ENCODE results near the gene TPST2. TPM values are rescaled to one million over a fixed set of nuclear protein-coding genes. Genes with fewer than 3 reads are reported as not detected.

Gene TPST2
- total and polyA plus RNA-seq, 9 of the 15 experiments (the other 6 are each of a cell fraction or from before 2014, with no cell fraction given), result 14.2 to 123 (median 60.1) TPM

- in situ Hi-C loops (cut with MboI), result no loop called here
- Histone ChIP-seq H3K9me3 (replicated peaks; ENCODE audit: control insufficient read depth, insufficient read depth, low read depth, low read length) (no peaks in the 10 kb centered on the region), H4K20me1 (replicated peaks; ENCODE audit: control insufficient read depth, insufficient read depth, low read length) (no peaks in the 10 kb centered on the region), H3K4me1 (replicated peaks in 1 of 2; ENCODE audit: control insufficient read depth in 2 of 2, insufficient read depth in 2 of 2, low read length in 2 of 2) (peaks cover 14 to 48% of the 10 kb centered on the region in 2 experiments; a peak in 4 of 5 replicates), H3K36me3 (ENCODE audit: control insufficient read depth, insufficient read depth, low read length) (peaks cover 36% of the 10 kb centered on the region; the same call in 2 of the 3 replicates), H3K4me2 (ENCODE audit: insufficient read depth, low read length) (peak overlapping the region; percentile 97), H3K9ac (ENCODE audit: insufficient read depth in 1 of 2, low read depth in 2 of 2, low read length in 2 of 2) (peak overlapping the region in 1 of 2 experiments; percentile 71; a peak in 2 of 4 replicates), H3K27ac (ENCODE audit: extremely low read depth, low read depth, low read length) (peak overlapping the region; percentile 86), H3K9me1 (ENCODE audit: control insufficient read depth, insufficient read depth, low read length) (no peaks in the 10 kb centered on the region), H3K79me2 (ENCODE audit: control insufficient read depth, insufficient read depth, low read length) (peaks cover 96% of the 10 kb centered on the region), H3K27me3 (ENCODE audit: control insufficient read depth in 2 of 2, insufficient read depth in 2 of 2, low read length in 2 of 2) (no peaks in the 10 kb centered on the region), H2AFZ (ENCODE audit: low read depth, low read length) (no peak overlapping the region), H3K4me3 (peak overlapping the region; percentile 89)
- WGBS (ENCODE audit: insufficient coverage, low coverage, missing lambda C conversion rate), result 0% methylated on average over 5 of the region's 5 CpGs
- intact Hi-C loops (cut with micrococcal nuclease), result loop anchor here (10.0 kb wide), 1 partner anchor 103 kb away; no protein-coding TSS in a partner anchor
- DNase-seq (ENCODE audit: extremely low read depth in 1 of 4, low spot score in 3 of 4) (no peak), ATAC-seq (no peak), FAIRE-seq (no peak)
- ChIA-PET CTCF (ENCODE audit: low intra/inter-chr PET ratio) (no interaction called here), POLR2A (interaction anchor here (0.9 to 4.5 kb wide), 6 partner anchors 11 to 116 kb away, joined by 3 to 35 read pairs (median 4); no protein-coding TSS in a partner anchor)
- BruUV-seq (replicated peaks), result no TSS peak
- peak; percentile 38; the same call in 1 of the 2 replicates for TF ChIP-seq NFE2 (IDR thresholded peaks at IDR 0.05; ENCODE audit: low read depth)
- TF ChIP-seq, protein P1, sequence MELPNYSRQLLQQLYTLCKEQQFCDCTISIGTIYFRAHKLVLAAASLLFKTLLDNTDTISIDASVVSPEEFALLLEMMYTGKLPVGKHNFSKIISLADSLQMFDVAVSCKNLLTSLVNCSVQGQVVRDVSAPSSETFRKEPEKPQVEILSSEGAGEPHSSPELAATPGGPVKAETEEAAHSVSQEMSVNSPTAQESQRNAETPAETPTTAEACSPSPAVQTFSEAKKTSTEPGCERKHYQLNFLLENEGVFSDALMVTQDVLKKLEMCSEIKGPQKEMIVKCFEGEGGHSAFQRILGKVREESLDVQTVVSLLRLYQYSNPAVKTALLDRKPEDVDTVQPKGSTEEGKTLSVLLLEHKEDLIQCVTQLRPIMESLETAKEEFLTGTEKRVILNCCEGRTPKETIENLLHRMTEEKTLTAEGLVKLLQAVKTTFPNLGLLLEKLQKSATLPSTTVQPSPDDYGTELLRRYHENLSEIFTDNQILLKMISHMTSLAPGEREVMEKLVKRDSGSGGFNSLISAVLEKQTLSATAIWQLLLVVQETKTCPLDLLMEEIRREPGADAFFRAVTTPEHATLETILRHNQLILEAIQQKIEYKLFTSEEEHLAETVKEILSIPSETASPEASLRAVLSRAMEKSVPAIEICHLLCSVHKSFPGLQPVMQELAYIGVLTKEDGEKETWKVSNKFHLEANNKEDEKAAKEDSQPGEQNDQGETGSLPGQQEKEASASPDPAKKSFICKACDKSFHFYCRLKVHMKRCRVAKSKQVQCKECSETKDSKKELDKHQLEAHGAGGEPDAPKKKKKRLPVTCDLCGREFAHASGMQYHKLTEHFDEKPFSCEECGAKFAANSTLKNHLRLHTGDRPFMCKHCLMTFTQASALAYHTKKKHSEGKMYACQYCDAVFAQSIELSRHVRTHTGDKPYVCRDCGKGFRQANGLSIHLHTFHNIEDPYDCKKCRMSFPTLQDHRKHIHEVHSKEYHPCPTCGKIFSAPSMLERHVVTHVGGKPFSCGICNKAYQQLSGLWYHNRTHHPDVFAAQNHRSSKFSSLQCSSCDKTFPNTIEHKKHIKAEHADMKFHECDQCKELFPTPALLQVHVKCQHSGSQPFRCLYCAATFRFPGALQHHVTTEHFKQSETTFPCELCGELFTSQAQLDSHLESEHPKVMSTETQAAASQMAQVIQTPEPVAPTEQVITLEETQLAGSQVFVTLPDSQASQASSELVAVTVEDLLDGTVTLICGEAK (IDR thresholded peaks at IDR 0.05), result no peak
- TF ChIP-seq, protein P1 (CRISPR knock-in tag; IDR thresholded peaks at IDR 0.05), result no peak
- TF ChIP-seq, protein P2, sequence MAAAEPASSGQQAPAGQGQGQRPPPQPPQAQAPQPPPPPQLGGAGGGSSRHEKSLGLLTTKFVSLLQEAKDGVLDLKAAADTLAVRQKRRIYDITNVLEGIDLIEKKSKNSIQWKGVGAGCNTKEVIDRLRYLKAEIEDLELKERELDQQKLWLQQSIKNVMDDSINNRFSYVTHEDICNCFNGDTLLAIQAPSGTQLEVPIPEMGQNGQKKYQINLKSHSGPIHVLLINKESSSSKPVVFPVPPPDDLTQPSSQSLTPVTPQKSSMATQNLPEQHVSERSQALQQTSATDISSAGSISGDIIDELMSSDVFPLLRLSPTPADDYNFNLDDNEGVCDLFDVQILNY (CRISPR knock-in tag; IDR thresholded peaks at IDR 0.05), result no peak
- TF ChIP-seq TFE3 (CRISPR knock-in tag; IDR thresholded peaks at IDR 0.05), result peak; percentile 11; the same call in 1 of the 2 replicates
- TF ChIP-seq TBP (optimal IDR thresholded peaks at IDR 0.05; ENCODE audit: low read depth, low read length), result peak; percentile 21
- no peak for TF ChIP-seq MYBL2 (IDR thresholded peaks at IDR 0.05; ENCODE audit: low read depth)
- TF ChIP-seq MYBL2 (CRISPR knock-in tag; IDR thresholded peaks at IDR 0.05; ENCODE audit: borderline replicate concordance), result no peak
- TF ChIP-seq PKNOX1 (IDR thresholded peaks at IDR 0.05), result 0 out of 2 replicates have a peak, but pooled peaks have one; percentile 11
Observed at GRCh38 chr22:26482161-26482560, 107.8 kb downstream of the TPST2 start.
